ENCODE results near the gene USHBP1.
"Not testable (repeated sequence)": the region's sequence is repeated elsewhere in the genome, so short reads cannot be mapped to it uniquely, and the experiment has no call there.

The USHBP1 gene

DNA sequence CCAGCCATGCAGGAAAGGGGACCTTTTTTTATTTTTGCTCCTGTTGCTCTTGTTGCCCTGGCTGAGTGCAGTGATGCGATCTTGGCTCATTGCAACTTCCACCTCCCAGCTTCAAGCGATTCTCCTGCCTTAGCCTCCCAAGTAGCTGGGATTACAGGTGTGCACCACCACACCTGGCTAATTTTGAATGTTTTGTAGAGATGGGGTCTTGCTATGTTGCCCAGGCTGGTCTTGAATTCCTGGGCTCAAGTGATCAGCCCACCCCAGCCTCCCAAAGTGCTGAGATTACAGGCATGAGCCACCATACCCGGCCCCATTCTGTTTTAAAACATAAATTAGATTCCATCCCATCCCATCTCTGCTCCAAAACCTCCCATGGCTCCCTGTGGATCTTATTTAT lies 10.3 kb upstream of the USHBP1 start:
- peaks cover 37% of the 10 kb centered on the region for H3K36me3 ChIP-seq (ENCODE audit: control insufficient read depth, low read depth, low read length)
- H3K4me1 ChIP-seq (ENCODE audit: control insufficient read depth, low read depth, low read length); H3K4me3 ChIP-seq (ENCODE audit: low read length); H3K27me3 ChIP-seq (ENCODE audit: control insufficient read depth, insufficient read depth, low read length); H3K27ac ChIP-seq (ENCODE audit: low read length); H3K9me3 ChIP-seq (ENCODE audit: control insufficient read depth, low read depth, low read length); H3K9ac ChIP-seq (ENCODE audit: low read length): not testable (repeated sequence)

DNA sequence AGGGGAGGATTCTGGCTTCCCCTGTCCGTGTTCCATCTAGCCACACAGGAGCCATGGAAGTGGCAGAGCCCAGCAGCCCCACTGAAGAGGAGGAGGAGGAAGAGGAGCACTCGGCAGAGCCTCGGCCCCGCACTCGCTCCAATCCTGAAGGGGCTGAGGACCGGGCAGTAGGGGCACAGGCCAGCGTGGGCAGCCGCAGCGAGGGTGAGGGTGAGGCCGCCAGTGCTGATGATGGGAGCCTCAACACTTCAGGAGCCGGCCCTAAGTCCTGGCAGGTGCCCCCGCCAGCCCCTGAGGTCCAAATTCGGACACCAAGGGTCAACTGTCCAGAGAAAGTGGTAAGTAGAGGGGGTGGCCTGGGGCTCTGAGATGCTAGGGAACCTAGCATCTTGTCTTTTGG lies 4.2 kb upstream of the USHBP1 start:
- peaks cover 11% of the 10 kb centered on the region for H3K4me1 ChIP-seq (ENCODE audit: control insufficient read depth, low read depth, low read length)
- no peaks in the 10 kb centered on the region for H3K27me3 ChIP-seq (ENCODE audit: control insufficient read depth, insufficient read depth, low read length)
- peaks cover 14% of the 10 kb centered on the region for H3K36me3 ChIP-seq (ENCODE audit: control insufficient read depth, low read depth, low read length)
- no peak overlapping the region for H3K9ac ChIP-seq (ENCODE audit: low read length)
- H3K27ac ChIP-seq (ENCODE audit: low read length) = no peak overlapping the region
- H3K9me3 ChIP-seq (ENCODE audit: control insufficient read depth, low read depth, low read length) = no peaks in the 10 kb centered on the region
- H3K4me3 ChIP-seq (ENCODE audit: low read length) = no peak overlapping the region

GRCh38 chr19:17266975-17267788 lies 2.6 kb upstream of the USHBP1 start, which contains the start of gene BABAM1:
Gene BABAM1 (plus strand): TSS chr19:17267443. CDS start chr19:17268807, 1,364 bp downstream.
- Histone ChIP-seq H3K9me3 (ENCODE audit: control insufficient read depth, low read depth, low read length) (no peaks in the 10 kb centered on the region), H3K27ac (ENCODE audit: low read length) (peak within 1 kb of the TSS; percentile 61), H3K4me3 (ENCODE audit: low read length) (peak within 1 kb of the TSS; percentile 87), H3K9ac (ENCODE audit: low read length) (peak within 1 kb of the TSS; percentile 89), H3K27me3 (ENCODE audit: control insufficient read depth, insufficient read depth, low read length) (no peaks in the 10 kb centered on the region), H3K36me3 (ENCODE audit: control insufficient read depth, low read depth, low read length) (peaks cover 10% of the 10 kb centered on the region), H3K4me1 (ENCODE audit: control insufficient read depth, low read depth, low read length) (peaks cover 11% of the 10 kb centered on the region)

DNA sequence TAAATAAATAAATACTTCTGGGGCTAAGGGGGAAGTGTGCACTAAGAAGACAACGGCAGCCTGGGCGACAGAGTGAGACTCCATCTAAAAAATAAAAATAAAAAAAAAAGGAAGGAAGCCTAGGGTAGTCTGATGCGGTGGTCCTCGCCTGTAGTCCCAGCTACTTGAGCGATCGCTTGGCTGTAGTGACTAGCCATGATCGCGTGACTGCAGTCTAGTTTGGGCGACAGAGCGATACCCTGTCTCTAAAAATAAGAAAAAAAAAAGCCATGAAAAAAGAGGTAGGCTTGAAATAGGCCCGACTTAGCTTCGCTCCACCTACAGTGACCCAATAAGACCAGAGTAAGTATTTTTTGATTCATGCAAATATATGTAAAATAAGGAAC lies 2.0 kb upstream of the USHBP1 start:
- Histone ChIP-seq H3K36me3 (ENCODE audit: control insufficient read depth, low read depth, low read length) (peaks cover 6% of the 10 kb centered on the region), H3K27ac (ENCODE audit: low read length) (no peak overlapping the region), H3K9me3 (ENCODE audit: control insufficient read depth, low read depth, low read length) (no peaks in the 10 kb centered on the region), H3K27me3 (ENCODE audit: control insufficient read depth, insufficient read depth, low read length) (no peaks in the 10 kb centered on the region), H3K4me1 (ENCODE audit: control insufficient read depth, low read depth, low read length) (peaks cover 11% of the 10 kb centered on the region), H3K4me3 (ENCODE audit: low read length) (no peak overlapping the region), H3K9ac (ENCODE audit: low read length) (no peak overlapping the region)

DNA sequence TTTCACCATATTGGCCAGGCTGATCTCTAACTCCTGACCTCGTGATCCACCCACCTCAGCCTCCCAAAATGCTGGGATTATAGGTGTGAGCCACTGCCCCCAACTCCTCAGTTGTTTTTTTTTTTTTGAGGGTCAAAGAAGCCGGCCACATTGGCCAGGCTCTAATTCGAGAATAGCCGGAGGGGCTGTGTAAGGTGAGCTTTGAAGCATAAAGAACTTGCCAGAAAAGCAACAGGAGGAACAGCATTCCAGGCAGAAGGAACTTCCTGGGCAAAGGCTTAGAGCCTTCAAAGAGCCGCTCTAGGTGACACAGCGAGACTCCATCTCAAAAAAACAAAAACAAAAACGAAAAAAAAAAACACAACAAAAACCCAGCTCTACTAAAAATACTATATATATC lies 1.5 kb upstream of the USHBP1 start:
- H3K27ac ChIP-seq (ENCODE audit: low read length) = no peak overlapping the region

GRCh38 chr19:17263712-17264640 lies 569 bp downstream of the USHBP1 start:
- peak overlapping the region; percentile 16 for H3K9ac ChIP-seq (ENCODE audit: low read length)
- H3K4me1 ChIP-seq (ENCODE audit: control insufficient read depth, low read depth, low read length) = peaks cover 11% of the 10 kb centered on the region
- H3K9me3 ChIP-seq (ENCODE audit: control insufficient read depth, low read depth, low read length) = peaks cover 3% of the 10 kb centered on the region
- H3K4me3 ChIP-seq (ENCODE audit: low read length) = no peak overlapping the region
- H3K36me3 ChIP-seq (ENCODE audit: control insufficient read depth, low read depth, low read length) = peaks cover 4% of the 10 kb centered on the region
- no peaks in the 10 kb centered on the region for H3K27me3 ChIP-seq (ENCODE audit: control insufficient read depth, insufficient read depth, low read length)
- H3K27ac ChIP-seq (ENCODE audit: low read length) = peak overlapping the region; percentile 80

More for the DNA sequence above, 1.5 kb upstream of the USHBP1 start:
- Histone ChIP-seq H3K9me3 (ENCODE audit: control insufficient read depth, low read depth, low read length) (no peaks in the 10 kb centered on the region), H3K9ac (ENCODE audit: low read length) (no peak overlapping the region), H3K4me3 (ENCODE audit: low read length) (no peak overlapping the region), H3K36me3 (ENCODE audit: control insufficient read depth, low read depth, low read length) (peaks cover under 1% of the 10 kb centered on the region), H3K27me3 (ENCODE audit: control insufficient read depth, insufficient read depth, low read length) (no peaks in the 10 kb centered on the region), H3K4me1 (ENCODE audit: control insufficient read depth, low read depth, low read length) (peaks cover 11% of the 10 kb centered on the region)

- Histone ChIP-seq H3K27ac (ENCODE audit: low read length) (no peak overlapping the region), H3K27me3 (ENCODE audit: control insufficient read depth, insufficient read depth, low read length) (no peaks in the 10 kb centered on the region), H3K4me3 (ENCODE audit: low read length) (no peak overlapping the region), H3K9me3 (ENCODE audit: control insufficient read depth, low read depth, low read length) (peaks cover 3% of the 10 kb centered on the region), H3K36me3 (ENCODE audit: control insufficient read depth, low read depth, low read length) (peaks cover 4% of the 10 kb centered on the region), H3K9ac (ENCODE audit: low read length) (no peak overlapping the region), H3K4me1 (ENCODE audit: control insufficient read depth, low read depth, low read length) (peaks cover 11% of the 10 kb centered on the region)
Measured at GRCh38 chr19:17262557-17262956, 2.0 kb downstream of the USHBP1 start.

DNA sequence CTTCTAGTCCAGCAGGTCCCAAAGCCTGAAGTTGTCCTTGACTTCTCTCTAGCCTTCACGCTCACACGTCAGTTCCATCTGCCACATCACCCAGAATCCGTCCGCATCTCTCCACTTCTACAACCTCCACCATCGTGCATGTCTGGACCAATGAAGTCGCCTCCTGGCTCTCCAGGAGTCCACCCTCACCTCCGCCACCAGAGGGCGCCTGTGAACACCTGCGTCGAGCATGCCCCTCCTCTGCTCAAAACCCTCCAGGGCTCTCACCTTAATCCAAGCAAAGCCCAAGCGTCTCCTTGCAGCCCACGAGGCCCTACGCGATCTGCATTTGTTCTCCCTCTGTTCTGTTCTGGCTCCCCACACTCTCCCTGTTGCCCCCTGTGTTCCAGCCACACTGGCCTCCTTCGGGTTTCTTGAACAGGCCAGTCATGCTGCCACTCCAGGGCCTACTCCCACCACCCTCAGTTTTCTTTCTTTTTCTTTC lies 3.7 kb downstream of the USHBP1 start:
- no peaks in the 10 kb centered on the region for H3K27me3 ChIP-seq (ENCODE audit: control insufficient read depth, insufficient read depth, low read length)
- H3K9me3 ChIP-seq (ENCODE audit: control insufficient read depth, low read depth, low read length) = peaks cover 3% of the 10 kb centered on the region
- peaks cover 4% of the 10 kb centered on the region for H3K36me3 ChIP-seq (ENCODE audit: control insufficient read depth, low read depth, low read length)
- H3K4me1 ChIP-seq (ENCODE audit: control insufficient read depth, low read depth, low read length) = peaks cover 11% of the 10 kb centered on the region
- H3K4me3 ChIP-seq (ENCODE audit: low read length) = no peak overlapping the region
- no peak overlapping the region for H3K27ac ChIP-seq (ENCODE audit: low read length)
- peak overlapping the region; percentile 45 for H3K9ac ChIP-seq (ENCODE audit: low read length)

- no peaks in the 10 kb centered on the region for H3K27me3 ChIP-seq (ENCODE audit: control insufficient read depth, insufficient read depth, low read length)
- peaks cover 4% of the 10 kb centered on the region for H3K36me3 ChIP-seq (ENCODE audit: control insufficient read depth, low read depth, low read length)
- H3K9ac ChIP-seq (ENCODE audit: low read length) = no peak overlapping the region
- no peak overlapping the region for H3K27ac ChIP-seq (ENCODE audit: low read length)
- no peak overlapping the region for H3K4me3 ChIP-seq (ENCODE audit: low read length)
- peaks cover 3% of the 10 kb centered on the region for H3K9me3 ChIP-seq (ENCODE audit: control insufficient read depth, low read depth, low read length)
- peaks cover 9% of the 10 kb centered on the region for H3K4me1 ChIP-seq (ENCODE audit: control insufficient read depth, low read depth, low read length)
Measured at GRCh38 chr19:17259934-17260333, 4.6 kb downstream of the USHBP1 start.

GRCh38 chr19:17259118-17259780 lies 5.3 kb downstream of the USHBP1 start:
- H3K4me3 ChIP-seq (ENCODE audit: low read length) = no peak overlapping the region
- H3K27ac ChIP-seq (ENCODE audit: low read length) = no peak overlapping the region
- H3K9ac ChIP-seq (ENCODE audit: low read length) = no peak overlapping the region
- no peaks in the 10 kb centered on the region for H3K27me3 ChIP-seq (ENCODE audit: control insufficient read depth, insufficient read depth, low read length)
- peaks cover 3% of the 10 kb centered on the region for H3K9me3 ChIP-seq (ENCODE audit: control insufficient read depth, low read depth, low read length)
- H3K36me3 ChIP-seq (ENCODE audit: control insufficient read depth, low read depth, low read length) = peaks cover 4% of the 10 kb centered on the region
- peaks cover 3% of the 10 kb centered on the region for H3K4me1 ChIP-seq (ENCODE audit: control insufficient read depth, low read depth, low read length)

- Histone ChIP-seq H3K9ac (ENCODE audit: low read length) (no peak overlapping the region), H3K36me3 (ENCODE audit: control insufficient read depth, low read depth, low read length) (peaks cover 4% of the 10 kb centered on the region), H3K27ac (ENCODE audit: low read length) (no peak overlapping the region), H3K4me1 (ENCODE audit: control insufficient read depth, low read depth, low read length) (no peaks in the 10 kb centered on the region), H3K9me3 (ENCODE audit: control insufficient read depth, low read depth, low read length) (peaks cover 3% of the 10 kb centered on the region), H3K27me3 (ENCODE audit: control insufficient read depth, insufficient read depth, low read length) (no peaks in the 10 kb centered on the region), H3K4me3 (ENCODE audit: low read length) (no peak overlapping the region)
Measured at GRCh38 chr19:17256130-17256529, 8.4 kb downstream of the USHBP1 start.
